Measurements from ENCODE around the gene TRIM72.
"Not testable (repeated sequence)": the region's sequence is repeated elsewhere in the genome, so short reads cannot be mapped to it uniquely, and the experiment has no call there.

TRIM72 gene

DNA sequence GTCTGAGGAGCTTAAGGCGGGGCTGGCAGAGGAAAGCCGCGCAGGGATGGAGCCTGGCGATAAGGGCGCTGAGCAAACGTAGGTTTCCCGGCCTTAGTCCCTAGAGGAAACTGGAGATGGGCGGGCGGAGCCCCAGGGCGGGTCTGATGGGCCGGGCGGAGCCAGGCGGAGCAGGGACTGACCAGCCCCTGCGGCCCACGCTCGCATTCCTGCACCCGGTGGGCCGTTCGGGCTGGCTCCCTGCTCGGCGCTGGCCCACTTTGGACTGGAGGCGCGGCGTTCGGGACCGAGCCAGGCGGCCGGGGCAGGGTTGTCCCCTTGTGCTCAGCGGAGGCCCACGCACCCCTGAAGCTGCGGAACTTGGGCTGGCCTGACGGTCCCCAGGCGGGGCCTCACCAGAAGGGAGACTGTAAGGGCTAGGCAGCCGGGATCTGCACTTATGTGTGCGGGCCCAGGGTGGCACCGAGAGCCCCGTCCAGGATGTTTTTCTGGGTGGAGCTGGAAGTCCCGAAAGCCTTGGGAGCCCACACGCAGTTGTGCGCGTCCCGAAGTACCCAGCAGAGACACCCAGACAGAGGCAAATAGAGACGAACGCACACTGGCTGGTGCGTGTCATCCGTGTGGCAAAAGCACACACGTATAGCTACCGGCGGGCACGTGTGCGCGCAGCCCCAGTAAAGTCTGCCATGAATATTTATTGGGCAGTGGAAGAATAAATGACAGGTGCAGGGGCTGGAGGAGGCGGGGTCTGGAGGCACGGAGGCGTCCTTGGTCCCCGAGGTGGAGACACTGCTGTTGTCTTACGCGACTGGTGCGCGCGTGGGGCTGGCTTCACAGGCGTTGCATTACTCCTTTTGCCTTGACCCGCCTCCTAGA lies 1.6 kb downstream of the TRIM72 start:
- DNase-seq = peak; percentile 41

DNA sequence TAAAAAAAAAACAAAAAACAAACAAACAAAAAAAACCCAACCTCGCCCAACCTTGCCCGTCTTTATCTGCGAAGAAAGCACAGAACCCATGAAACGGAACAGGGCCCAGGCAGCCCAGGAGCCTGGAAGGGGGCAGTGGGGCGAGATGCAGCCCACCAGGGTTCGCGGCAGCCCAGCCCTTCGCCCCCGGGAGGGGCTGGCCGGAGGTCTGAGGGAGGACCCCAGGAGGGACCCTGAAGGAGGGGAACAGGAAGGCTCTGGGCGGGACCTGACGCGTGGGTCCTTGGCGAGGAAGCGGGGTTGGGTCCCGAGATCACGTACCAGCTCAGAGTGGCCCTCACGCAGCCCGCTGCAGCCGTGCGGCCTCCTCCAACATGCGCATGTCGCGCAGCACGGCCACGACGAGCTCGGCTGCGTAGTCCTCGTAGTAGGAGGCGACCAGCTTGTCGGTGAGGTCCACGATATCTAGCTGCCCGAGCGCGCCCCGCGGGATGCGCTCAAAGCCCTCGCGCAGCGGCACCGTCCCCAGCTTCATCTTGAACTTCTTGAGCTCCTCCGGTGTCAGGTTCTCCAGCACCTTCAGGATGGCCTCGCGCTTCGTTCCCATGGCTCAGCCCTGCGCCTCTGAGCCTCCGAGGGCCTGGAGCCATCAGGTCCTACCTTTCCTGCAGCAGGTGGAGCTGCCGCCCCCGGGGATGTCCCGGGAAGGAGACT lies 2.7 kb downstream of the TRIM72 start, which contains the start of gene PYDC1:
TSS of gene PYDC1 (minus strand) at position 714 of the 714 bp plus-strand sequence. CDS start at position 607, 107 bp downstream.
- no peak for DNase-seq

DNA sequence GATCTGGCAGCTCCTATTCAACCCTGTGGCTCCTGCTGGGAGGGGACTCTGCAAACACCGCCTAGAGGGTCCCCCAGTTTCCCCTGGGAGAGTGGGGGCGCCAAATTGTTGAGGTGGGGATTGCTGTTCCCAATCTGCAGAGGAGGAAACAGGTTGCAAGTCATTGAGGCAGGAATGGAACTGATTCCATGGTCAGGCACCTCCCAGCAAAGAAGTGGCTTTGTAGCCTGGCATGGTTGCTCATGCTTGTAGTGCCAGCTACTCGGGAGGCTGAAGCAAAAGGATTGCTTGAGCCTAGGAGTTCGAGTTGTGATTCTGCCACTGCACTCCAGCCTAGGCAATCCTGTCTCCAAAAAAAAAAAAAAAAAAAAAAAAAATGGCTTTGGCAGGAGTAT lies 3.2 kb downstream of the TRIM72 start:
- DNase-seq = no peak

DNA sequence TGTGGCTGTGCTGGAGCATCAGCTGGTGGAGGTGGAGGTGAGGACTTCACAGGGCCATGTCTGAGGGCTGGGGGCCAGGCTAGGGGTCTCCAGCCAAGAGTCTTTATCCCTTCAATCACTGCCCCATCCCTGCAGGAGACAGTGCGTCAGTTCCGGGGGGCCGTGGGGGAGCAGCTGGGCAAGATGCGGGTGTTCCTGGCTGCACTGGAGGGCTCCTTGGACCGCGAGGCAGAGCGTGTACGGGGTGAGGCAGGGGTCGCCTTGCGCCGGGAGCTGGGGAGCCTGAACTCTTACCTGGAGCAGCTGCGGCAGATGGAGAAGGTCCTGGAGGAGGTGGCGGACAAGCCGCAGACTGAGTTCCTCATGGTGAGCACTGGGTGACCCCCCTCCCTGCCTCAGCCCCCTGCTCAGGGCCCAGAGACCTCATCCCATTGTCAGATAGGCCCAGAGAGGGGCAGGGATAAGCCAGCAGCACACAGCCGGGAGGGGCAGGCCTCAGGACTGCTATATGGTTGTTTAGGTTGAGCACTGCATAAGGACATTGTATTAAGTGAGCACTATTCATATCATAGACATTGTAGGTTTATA lies 5.3 kb downstream of the TRIM72 start:
- DNase-seq = no peak

DNA sequence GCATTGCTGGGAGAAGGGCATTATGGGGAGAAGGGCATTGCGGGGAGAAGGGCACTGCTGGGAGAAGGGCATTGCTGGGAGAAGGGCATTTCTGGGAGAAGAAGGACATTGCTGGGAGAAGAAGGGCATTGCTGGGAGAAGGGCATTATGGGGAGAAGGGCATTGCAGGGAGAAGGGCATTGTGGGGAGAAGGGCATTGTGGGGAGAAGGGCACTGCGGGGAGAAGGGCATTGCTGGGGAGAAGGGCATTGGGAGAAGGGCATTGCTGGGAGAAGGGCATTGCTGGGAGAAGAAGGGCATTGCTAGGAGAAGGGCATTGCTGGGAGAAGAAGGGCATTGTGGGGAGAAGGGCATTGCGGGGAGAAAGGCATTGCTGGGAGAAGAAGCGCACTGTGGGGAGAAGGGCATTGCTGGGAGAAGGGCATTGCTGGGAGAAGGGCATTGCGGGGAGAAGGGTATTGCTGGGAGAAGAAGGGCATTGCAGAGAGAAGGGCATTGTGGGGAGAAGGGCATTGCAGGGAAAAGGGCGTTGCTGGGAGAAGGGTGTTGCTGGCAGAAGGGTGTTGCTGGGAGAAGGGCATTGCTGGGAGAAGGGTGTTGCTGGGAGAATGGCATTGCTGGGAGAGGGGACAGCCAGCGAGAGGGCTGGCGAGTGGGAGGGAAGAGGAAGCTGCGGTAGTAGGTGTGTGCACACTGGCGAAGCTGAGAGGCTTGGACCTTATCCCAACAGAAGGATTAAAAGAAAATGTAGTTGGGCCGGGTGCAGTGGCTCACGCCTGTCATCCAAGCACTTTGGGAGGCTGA lies 7.6 kb downstream of the TRIM72 start:
- no peak for DNase-seq

DNA sequence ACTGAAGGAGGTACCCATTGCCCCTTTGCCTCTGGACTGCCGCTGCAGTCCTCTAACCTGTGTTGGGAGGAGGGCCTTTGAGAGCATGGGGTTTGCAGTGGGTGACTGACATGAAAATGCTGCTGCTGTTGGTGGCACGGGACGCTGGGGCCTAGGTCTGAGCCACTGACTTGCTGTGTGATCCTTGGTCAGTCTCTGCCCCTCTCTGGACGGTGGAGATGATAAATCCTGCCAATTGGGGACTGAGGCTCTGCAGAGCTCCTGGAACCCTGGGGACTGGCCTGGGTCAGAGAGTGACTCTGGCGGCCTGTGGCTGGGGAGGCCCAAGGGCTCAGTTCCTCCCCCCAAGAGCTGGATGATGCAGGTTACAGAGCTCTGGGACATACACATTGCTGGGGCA lies 9.1 kb downstream of the TRIM72 start:
- DNase-seq = no peak

DNA sequence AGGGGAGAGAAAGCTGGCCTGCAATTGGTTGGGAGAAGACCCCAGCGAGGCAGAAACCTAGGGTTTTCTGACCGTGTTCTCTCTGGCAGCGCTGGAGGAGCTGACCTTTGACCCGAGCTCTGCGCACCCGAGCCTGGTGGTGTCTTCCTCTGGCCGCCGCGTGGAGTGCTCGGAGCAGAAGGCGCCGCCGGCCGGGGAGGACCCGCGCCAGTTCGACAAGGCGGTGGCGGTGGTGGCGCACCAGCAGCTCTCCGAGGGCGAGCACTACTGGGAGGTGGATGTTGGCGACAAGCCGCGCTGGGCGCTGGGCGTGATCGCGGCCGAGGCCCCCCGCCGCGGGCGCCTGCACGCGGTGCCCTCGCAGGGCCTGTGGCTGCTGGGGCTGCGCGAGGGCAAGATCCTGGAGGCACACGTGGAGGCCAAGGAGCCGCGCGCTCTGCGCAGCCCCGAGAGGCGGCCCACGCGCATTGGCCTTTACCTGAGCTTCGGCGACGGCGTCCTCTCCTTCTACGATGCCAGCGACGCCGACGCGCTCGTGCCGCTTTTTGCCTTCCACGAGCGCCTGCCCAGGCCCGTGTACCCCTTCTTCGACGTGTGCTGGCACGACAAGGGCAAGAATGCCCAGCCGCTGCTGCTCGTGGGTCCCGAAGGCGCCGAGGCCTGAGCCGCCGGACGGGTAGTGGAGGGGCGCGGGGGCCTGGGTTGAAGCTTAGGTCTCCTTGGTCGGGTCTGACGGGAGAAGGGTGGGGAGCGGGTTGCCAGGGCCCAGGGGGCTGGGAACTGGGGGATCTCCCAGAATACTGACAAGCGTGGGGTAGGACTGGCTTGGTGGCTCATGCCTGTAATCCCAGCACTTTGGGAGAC lies 10.4 kb downstream of the TRIM72 start:
- DNase-seq = no peak

DNA sequence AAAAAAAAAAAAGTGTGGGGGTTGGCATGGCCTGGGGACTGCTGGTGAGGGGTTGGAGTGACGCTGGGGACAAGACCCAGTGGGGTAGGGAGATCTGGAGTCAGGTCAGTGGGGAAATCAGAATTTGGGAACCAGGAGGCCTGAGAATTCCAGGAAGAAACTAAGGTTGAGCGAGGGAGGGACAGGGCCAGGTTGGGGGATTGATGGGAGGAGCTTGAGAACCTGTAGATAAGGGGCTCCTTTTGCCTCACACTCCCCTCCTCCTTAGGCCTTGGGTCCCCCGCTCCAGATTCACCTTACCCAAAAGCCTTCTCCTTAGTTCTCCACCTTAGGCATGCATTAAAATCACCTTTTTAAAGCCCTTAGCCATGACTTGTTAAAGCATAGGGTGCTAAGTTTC lies 11.3 kb downstream of the TRIM72 start:
- no peak for DNase-seq

DNA sequence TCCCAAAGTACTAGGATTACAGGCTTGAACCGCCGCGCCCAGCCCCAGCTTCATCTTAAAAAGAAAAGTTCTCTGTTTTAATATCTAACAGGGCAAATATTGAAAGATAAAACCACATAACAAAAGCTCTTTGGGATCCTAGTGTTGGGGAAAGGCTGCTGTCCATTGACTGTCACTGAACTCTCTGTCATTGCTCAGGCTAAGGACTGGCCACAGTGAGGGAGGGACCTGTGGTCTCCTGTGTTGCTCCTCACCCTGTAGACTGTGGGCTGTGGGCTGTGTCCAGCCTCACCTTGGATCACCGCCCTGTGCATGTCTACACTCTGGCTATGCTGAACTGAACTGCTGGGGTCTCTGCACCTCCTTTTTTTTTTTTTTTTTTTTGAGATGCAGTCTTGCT lies 14.3 kb downstream of the TRIM72 start:
- DNase-seq = no peak

DNA sequence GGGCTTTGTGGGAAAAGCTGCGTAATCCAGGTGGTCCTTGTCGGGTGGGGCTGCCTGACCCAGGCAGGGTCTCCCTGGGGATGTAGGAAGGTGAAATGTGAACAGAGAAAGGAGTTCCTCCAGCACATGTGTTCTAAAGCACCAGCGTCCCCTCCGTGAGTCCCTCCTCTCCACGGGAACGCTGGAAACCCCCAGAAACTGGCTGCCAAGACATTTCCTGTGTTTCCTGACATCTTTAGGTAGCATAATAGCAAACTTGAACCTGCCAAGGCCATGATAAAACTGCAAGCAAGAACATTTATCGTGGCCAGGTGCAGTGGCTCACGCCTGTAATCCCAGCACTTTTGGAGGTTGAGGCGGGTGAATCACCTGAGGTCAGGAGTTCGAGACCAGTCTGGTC lies 15.6 kb downstream of the TRIM72 start:
- DNase-seq = no peak

DNA sequence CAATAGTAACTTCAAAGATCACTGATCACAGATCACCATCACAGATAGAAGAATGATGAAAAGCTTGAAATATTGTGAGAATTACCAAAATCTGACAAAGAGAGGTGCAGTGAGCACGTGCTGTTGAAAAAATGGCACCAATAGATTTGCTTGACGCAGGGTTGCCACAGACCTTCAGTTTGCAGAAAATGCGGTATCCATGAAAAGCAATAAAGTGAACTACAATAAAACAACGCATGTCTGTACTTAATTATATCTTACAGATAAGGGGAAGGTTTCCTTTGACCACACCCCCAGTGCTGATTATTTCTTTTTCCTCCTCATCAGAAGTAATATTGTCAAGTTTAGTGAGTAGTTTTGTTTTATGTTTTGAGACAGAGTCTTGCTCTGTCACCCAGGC lies 24.1 kb downstream of the TRIM72 start:
- DNase-seq = no peak

DNA sequence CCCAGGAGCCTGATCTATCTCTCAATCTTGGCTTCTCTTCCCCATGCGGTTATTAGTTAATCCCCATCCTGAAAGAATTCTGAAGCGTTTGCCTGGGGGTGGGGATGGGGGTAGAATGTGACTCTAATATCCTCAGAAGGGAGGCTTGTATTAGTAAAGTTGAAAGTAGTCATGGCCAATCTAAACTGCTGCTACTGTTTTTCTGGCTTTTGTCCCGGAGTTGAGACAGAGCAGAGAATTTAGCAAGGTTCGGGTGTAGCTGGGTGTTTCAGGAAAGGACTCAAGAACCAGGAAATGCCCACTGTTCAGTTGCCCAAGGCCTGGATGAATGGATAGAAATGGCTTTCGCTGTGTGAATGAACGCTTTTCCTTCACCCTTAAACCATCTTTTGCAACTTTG lies 28.3 kb downstream of the TRIM72 start:
- DNase-seq = no peak

DNA sequence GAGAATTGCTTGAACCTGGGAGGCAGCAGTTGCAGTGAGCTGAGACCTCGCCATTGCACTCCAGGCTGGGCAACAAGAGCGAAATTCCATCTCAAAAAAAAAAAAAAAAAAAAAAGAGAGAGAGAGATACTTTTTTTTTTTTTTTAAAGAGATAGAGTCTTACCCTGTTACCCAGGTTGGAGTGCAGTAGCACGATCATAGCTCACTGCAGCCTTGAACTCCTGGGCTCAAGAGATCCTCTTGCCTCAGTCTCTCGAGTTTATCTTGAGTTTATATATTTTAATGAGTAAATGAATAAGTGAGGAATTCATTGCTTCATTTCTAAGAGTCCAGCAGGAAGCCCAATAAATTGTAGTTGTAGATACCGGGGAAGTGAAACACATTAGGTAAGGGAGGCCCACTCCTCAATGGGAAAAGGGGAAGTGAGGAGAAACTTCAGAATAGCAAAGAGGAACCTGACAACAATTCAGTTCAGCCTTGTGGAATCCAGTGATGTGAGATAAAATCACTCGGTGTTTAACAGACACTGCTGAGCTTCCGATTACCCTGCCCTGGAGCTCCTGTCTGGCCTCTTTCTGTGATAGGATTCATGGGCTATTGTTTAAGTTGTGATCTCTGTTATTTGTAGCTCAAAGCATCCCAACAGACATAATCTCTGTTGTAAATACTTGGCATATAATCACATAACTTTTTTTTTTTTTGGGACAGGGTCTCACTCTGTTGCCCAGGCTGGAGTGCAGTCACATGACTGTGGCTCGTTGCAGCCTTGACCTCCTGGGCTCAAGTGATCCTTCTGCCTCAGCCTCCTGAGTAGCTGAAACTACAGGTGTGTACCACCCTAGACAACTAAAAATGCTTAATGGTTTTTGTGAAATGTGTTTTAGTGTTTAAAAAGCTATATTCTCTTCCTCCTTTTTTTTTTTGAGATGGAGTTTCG lies 30.1 kb downstream of the TRIM72 start:
- no peak for DNase-seq

DNA sequence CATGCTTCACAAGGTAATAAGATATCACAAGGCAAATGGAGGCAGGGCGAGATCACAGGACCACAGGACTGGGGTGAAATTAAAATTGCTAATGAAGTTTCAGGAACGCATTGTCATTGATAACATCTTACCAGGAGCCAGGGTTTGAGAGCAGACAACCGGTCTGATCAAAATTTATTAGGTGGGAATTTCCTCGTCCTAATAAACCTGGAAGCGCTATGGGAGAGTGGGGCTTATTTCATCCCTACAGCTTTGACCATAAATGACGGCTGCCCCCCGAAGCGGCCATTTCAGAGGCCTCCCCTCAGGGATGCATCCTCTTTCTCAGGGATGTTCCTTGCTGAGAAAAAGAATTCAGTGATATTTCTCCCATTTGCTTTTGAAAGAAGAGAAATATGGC lies 31.7 kb downstream of the TRIM72 start:
- not testable (repeated sequence) for DNase-seq

DNA sequence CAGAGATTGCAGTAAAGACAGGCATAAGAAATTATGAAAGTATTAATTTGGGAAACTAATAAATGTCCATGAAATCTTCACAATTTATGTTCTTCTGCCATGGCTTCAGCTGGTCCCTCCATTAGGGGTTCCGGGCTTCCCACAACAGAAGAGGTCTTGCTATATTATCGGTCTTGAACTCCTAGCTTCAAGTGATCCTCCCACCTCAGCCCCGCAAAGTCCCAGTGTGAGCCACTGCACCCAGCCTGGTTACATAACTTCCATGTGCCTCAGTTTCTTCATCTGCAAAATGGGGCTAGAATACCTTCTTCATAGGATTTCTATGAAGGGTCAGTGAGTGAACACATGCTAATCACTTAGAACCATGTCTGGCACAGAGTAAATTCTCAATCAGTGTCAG lies 32.4 kb downstream of the TRIM72 start:
- DNase-seq = no peak

DNA sequence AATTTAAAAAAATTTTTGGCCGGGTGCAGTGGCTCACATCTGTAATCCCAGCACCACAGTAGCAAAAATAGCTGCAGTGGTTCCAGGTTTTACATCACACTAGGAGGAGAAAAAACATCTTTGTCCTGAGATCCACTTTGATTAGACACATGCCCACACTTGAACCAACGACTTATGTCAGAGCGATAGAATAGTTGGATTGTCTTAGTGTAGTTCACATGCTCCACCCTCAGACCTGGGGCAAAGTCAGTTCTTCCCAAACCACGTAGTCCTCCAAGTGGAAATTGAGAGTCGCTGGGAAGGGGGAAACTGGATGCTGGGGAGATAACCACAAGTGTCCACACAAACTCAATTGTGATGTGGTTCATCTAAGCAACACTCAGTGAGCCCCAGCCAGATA lies 34.4 kb downstream of the TRIM72 start:
- no peak for DNase-seq

DNA sequence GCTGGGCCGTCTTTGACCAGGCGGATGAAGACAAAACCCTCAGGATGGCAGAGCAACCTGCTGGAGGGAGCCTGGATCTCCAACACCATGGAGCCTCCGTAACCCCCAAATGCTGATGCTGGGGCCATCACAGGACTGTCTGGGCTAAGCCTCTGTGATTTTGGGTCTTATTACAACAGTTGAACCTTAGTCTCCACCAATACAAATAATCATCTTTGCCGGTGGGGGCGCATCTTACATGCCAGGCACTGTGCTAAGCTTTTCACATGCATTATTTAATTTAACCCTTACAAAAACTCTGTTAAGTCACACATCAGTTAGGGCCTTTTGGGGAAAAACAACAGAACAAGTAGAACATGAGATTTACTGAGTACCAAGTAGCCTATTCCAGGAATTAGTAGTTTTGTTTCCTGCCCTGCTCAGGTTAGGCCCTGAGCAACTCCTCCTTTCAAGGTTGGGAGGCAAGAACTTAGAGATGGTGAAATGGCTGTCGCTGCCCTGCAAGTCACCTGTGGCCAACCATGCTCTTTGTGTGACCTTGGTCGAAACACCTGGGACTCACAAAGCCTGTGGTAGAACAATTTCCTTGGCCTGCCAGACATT lies 37.0 kb downstream of the TRIM72 start:
- no peak for DNase-seq

DNA sequence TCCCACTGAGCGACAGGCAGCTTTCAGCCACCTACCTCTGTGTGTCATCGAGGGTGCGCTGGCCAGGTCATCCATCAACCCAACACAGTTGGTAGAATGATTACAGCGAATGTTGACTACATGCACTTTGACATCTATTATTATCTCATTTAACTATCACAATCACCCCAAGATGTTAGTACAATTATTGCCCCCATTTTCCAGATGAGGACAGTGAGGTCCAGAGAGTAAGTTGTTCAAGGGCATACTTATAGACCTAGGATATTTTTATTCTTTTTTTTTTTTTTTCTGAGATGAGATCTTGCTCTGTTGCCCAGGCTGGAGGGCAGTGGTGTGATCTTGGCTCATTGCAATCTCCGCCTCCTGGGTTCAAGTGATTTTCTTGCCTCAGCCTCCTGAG lies 37.5 kb downstream of the TRIM72 start:
- no peak for DNase-seq

DNA sequence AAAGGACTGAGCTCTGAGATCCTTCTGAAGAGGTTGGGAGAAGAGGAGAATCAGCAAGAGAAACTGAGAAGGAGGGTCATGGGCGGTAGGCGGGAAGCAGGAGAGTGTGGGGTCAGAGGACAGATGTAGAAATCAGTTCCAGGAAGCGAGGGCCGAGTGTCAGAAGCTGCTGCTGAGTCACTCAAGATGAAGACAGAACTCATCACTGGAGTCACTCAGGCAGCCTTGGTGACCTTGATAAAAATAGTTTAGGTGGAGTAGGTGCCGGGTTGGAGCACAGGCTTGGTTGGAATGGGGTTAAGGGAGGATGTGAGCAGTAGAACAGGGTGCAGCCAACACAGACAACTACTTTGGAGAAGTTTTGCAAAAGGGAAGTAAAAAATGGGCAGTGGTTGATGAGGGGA lies 39.7 kb downstream of the TRIM72 start:
- DNase-seq = no peak

DNA sequence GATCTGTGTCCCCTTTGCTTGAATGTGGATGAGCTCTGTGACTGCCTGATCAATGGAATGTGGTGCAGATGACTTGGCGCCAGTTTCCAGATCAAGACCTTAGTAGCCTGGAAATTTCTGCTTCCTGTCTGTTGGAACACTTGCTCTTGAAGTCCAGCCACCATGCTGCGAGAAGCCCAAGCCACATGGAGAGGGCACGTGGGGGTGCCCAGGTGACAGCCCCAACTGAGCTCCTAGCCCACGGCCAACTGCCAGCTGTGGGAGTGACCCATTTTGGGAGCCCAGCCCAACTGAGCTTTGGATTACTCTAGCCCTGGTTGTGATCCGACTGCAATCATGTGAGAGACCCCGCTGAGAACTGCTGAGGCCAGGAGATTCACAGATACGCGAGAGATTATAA lies 42.5 kb downstream of the TRIM72 start:
- no peak for DNase-seq

Measured in NCI-H146 (cell line).